HEK293 (cell line): Measurements from ENCODE around the gene ZFP92.

Source experiments
- MYNN ChIP-seq: fragments of 450-650 bp; formaldehyde crosslinking; IDR thresholded peaks from 2 replicates; pipeline ENCODE4 v1.5.1; 2016; ENCODE audit warnings: missing biosample characterization, missing genetic modification characterization, borderline replicate concordance
- TCF7L2 ChIP-seq: IDR thresholded peaks from 2 replicates; pipeline ENCODE4 v1.6.1; 2011; ENCODE audit warnings: low read depth, mild to moderate bottlenecking, inconsistent platforms, low read length, moderate library complexity, borderline replicate concordance
- ZFP37 ChIP-seq: fragments of 450-650 bp; formaldehyde crosslinking; IDR thresholded peaks from 2 replicates; pipeline ENCODE4 v1.5.1; 2016; ENCODE audit warnings: missing biosample characterization, missing genetic modification characterization
- ZNF169 ChIP-seq: fragments of 450-650 bp; formaldehyde crosslinking; IDR thresholded peaks from 2 replicates; pipeline ENCODE4 v1.5.1; 2016; ENCODE audit warnings: missing biosample characterization, missing genetic modification characterization
- ZNF223 ChIP-seq: fragments of 450-650 bp; formaldehyde crosslinking; IDR thresholded peaks from 2 replicates; pipeline ENCODE4 v1.5.1; 2016; ENCODE audit warnings: missing biosample characterization, missing genetic modification characterization
- ZNF530 ChIP-seq: fragments of 450-650 bp; formaldehyde crosslinking; IDR thresholded peaks from 2 replicates; pipeline ENCODE4 v1.5.1; 2016; ENCODE audit warnings: low read depth, missing biosample characterization, missing genetic modification characterization
- ZNF76 ChIP-seq: fragments of 450-650 bp; formaldehyde crosslinking; IDR thresholded peaks from 2 replicates; pipeline ENCODE4; 2016; ENCODE audit warnings: low read depth, missing biosample characterization, missing genetic modification characterization, borderline replicate concordance
- ZNF776 ChIP-seq: fragments of 450-650 bp; formaldehyde crosslinking; IDR thresholded peaks from 2 replicates; pipeline ENCODE4 v1.5.0; 2017; ENCODE audit warnings: missing biosample characterization, missing genetic modification characterization, borderline replicate concordance
- TF ChIP-seq, protein P1 (sequence below): IDR thresholded peaks from 2 replicates; pipeline ENCODE4 v1.6.1; 2011; ENCODE audit warnings: mild to moderate bottlenecking, low read depth, low read length, borderline replicate concordance
- TF ChIP-seq, protein P2 (sequence below): fragments of 450-650 bp; formaldehyde crosslinking; IDR thresholded peaks from 2 replicates; pipeline ENCODE4 v1.5.1; 2016; ENCODE audit warnings: missing biosample characterization, missing genetic modification characterization
- TF ChIP-seq, protein P3 (sequence below): fragments of 450-650 bp; formaldehyde crosslinking; IDR thresholded peaks from 2 replicates; pipeline ENCODE4 v1.5.1; 2016; ENCODE audit warnings: missing biosample characterization, missing genetic modification characterization
- TF ChIP-seq, protein P4 (sequence below): fragments of 450-650 bp; formaldehyde crosslinking; IDR thresholded peaks from 2 replicates; pipeline ENCODE4 v1.5.1; 2017; ENCODE audit warnings: missing biosample characterization, missing genetic modification characterization
- TF ChIP-seq, protein P5 (sequence below): fragments of 450-650 bp; formaldehyde crosslinking; IDR thresholded peaks from 2 replicates; pipeline ENCODE4 v1.5.1; 2017; ENCODE audit warnings: missing biosample characterization, missing genetic modification characterization

DNA sequence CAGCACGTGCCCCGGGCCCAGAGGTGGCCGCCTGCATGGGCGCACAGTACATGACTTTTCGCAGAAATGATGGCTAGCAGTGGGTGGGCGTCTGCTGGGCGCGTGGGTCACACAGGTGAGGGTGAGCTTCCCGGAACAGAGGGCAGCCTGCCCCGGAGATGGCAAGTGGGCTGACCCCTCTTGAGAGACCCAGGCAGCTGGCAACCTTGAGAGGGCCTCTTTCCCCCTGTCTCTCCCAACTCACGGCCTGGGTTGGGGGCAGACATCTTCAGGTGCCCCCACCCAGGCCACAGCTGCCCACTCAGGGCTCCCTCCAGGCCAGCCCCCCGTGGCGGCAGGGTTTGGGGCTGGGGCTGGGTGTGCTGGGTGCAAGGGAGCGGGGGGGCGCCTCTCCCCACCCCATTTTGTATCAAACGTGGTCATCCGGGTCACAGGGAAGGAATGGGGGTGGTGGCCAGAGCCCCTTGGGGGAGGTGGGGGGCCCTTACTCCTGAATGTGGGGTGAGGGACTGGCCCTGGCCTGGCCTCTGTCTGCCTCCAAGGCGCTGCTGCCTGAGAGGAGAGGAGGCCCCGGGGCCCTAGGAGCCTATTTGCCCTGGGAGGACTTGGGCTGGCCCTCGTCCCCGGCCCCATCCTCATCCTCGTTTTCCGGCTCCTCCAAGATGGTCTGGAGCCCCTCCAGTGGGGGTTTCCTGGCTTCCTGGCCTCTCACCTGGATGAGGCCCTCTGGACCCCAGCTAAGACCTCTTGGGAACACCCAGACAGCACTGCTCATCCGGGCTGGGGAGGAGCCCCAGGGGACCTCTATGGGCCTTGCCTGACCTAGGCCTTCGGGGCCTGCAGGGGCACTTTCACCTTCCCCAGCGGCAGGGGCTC, 14.7 kb upstream of the ZFP92 start:
- no peak for TF ChIP-seq ZFP37 (tag by site-specific recombination)
- TF ChIP-seq, protein P1, sequence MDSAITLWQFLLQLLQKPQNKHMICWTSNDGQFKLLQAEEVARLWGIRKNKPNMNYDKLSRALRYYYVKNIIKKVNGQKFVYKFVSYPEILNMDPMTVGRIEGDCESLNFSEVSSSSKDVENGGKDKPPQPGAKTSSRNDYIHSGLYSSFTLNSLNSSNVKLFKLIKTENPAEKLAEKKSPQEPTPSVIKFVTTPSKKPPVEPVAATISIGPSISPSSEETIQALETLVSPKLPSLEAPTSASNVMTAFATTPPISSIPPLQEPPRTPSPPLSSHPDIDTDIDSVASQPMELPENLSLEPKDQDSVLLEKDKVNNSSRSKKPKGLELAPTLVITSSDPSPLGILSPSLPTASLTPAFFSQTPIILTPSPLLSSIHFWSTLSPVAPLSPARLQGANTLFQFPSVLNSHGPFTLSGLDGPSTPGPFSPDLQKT, result no peak
- TF ChIP-seq, protein P2, sequence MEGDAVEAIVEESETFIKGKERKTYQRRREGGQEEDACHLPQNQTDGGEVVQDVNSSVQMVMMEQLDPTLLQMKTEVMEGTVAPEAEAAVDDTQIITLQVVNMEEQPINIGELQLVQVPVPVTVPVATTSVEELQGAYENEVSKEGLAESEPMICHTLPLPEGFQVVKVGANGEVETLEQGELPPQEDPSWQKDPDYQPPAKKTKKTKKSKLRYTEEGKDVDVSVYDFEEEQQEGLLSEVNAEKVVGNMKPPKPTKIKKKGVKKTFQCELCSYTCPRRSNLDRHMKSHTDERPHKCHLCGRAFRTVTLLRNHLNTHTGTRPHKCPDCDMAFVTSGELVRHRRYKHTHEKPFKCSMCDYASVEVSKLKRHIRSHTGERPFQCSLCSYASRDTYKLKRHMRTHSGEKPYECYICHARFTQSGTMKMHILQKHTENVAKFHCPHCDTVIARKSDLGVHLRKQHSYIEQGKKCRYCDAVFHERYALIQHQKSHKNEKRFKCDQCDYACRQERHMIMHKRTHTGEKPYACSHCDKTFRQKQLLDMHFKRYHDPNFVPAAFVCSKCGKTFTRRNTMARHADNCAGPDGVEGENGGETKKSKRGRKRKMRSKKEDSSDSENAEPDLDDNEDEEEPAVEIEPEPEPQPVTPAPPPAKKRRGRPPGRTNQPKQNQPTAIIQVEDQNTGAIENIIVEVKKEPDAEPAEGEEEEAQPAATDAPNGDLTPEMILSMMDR (tag by site-specific recombination), result no peak
- no peak for TF ChIP-seq ZNF776 (tag by site-specific recombination)
- TF ChIP-seq, protein P3, sequence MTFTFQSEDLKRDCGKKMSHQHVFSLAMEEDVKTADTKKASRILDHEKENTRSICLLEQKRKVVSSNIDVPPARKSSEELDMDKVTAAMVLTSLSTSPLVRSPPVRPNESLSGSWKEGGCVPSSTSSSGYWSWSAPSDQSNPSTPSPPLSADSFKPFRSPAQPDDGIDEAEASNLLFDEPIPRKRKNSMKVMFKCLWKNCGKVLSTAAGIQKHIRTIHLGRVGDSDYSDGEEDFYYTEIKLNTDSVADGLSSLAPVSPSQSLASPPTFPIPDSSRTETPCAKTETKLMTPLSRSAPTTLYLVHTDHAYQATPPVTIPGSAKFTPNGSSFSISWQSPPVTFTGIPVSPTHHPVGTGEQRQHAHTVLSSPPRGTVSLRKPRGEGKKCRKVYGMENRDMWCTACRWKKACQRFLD (tag by site-specific recombination), result no peak
- TF ChIP-seq MYNN, result no peak
- TF ChIP-seq ZNF169 (tag by site-specific recombination), result no peak
- TF ChIP-seq ZNF223 (tag by site-specific recombination), result no peak
- TF ChIP-seq, protein P4, sequence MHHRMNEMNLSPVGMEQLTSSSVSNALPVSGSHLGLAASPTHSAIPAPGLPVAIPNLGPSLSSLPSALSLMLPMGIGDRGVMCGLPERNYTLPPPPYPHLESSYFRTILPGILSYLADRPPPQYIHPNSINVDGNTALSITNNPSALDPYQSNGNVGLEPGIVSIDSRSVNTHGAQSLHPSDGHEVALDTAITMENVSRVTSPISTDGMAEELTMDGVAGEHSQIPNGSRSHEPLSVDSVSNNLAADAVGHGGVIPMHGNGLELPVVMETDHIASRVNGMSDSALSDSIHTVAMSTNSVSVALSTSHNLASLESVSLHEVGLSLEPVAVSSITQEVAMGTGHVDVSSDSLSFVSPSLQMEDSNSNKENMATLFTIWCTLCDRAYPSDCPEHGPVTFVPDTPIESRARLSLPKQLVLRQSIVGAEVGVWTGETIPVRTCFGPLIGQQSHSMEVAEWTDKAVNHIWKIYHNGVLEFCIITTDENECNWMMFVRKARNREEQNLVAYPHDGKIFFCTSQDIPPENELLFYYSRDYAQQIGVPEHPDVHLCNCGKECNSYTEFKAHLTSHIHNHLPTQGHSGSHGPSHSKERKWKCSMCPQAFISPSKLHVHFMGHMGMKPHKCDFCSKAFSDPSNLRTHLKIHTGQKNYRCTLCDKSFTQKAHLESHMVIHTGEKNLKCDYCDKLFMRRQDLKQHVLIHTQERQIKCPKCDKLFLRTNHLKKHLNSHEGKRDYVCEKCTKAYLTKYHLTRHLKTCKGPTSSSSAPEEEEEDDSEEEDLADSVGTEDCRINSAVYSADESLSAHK (tag by site-specific recombination), result no peak
- no peak for TF ChIP-seq TCF7L2
- TF ChIP-seq ZNF530 (tag by site-specific recombination), result no peak
- TF ChIP-seq, protein P5, sequence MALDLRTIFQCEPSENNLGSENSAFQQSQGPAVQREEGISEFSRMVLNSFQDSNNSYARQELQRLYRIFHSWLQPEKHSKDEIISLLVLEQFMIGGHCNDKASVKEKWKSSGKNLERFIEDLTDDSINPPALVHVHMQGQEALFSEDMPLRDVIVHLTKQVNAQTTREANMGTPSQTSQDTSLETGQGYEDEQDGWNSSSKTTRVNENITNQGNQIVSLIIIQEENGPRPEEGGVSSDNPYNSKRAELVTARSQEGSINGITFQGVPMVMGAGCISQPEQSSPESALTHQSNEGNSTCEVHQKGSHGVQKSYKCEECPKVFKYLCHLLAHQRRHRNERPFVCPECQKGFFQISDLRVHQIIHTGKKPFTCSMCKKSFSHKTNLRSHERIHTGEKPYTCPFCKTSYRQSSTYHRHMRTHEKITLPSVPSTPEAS (tag by site-specific recombination), result no peak
- no peak for TF ChIP-seq ZNF76 (tag by site-specific recombination)
